GM12875 (cell line): ENCODE data around the gene HOXC9.

Experiments
- H3K4me3 ChIP-seq: one replicate; pipeline ENCODE4 v1.5.1; 2011; ENCODE audit warnings: low read depth, low read length, control low read depth
- CTCF ChIP-seq: IDR thresholded peaks from 2 replicates; pipeline ENCODE4 v1.5.1; 2011; ENCODE audit warnings: low read depth, mild to moderate bottlenecking, control low read depth, inconsistent platforms, low read length, moderate library complexity, borderline replicate concordance; ENCODE audit not compliant: insufficient read depth

The HOXC9 gene

GRCh38 chr12:53995378-53996239, 4.4 kb upstream of the HOXC9 start:
- no peak for TF ChIP-seq CTCF
- peak overlapping the region; percentile 49 for H3K4me3 ChIP-seq

- H3K4me3 ChIP-seq, result peak overlapping the region; percentile 49
- TF ChIP-seq CTCF, result no peak
These were observed 3.4 kb upstream of the HOXC9 start for GRCh38 chr12:53996240-53997203.

- no peak overlapping the region for H3K4me3 ChIP-seq
- TF ChIP-seq CTCF, result no peak
These were observed 2.5 kb upstream of the HOXC9 start for GRCh38 chr12:53997204-53998109.

- no peak overlapping the region for H3K4me3 ChIP-seq
- TF ChIP-seq CTCF, result no peak
These were observed 1.7 kb upstream of the HOXC9 start for GRCh38 chr12:53998110-53998899.

- TF ChIP-seq CTCF, result no peak
- no peak overlapping the region for H3K4me3 ChIP-seq
These were observed 1.1 kb upstream of the HOXC9 start for GRCh38 chr12:53998900-53999236.

GRCh38 chr12:53999559-54000115, 324 bp upstream of the HOXC9 start:
- H3K4me3 ChIP-seq, result no peak overlapping the region
- TF ChIP-seq CTCF, result no peak
